Endometrium (tissue), 2 donors: ENCODE data around the gene ASB11.

Experiments used
- FAIRE-seq: peaks from 2 replicates; lab custom pipeline; 2012; peaks lifted over from hg19 to GRCh38; lab: Jason Lieb, UNC
- donor health status: control.
- donor health status: control.

Gene ASB11

GRCh38 chrX:15315509-15315908, at the start of gene ASB11:
Gene ASB11, minus strand, starts transcription at chrX:15315640. Its CDS starts 35 bp downstream, at chrX:15315605.
- no peak for FAIRE-seq

GRCh38 chrX:15359701-15360100, 44.3 kb upstream of the ASB11 start:
- no peak for FAIRE-seq

GRCh38 chrX:15358533-15358932, 43.1 kb upstream of the ASB11 start:
- FAIRE-seq, result no peak

- FAIRE-seq, result no peak
Observed at GRCh38 chrX:15356444-15356843, 41.0 kb upstream of the ASB11 start.

- no peak for FAIRE-seq
Observed at GRCh38 chrX:15350329-15350996, 35.0 kb upstream of the ASB11 start.

GRCh38 chrX:15349046-15349445, 33.6 kb upstream of the ASB11 start:
- FAIRE-seq, result no peak

GRCh38 chrX:15345976-15346375, 30.5 kb upstream of the ASB11 start:
- no peak for FAIRE-seq

GRCh38 chrX:15344106-15344505, 28.7 kb upstream of the ASB11 start:
- FAIRE-seq, result no peak

- no peak for FAIRE-seq
Observed at GRCh38 chrX:15343075-15343476, 27.6 kb upstream of the ASB11 start.

- no peak for FAIRE-seq
Observed at GRCh38 chrX:15340867-15341266, 25.4 kb upstream of the ASB11 start.

GRCh38 chrX:15336023-15336413, 20.6 kb upstream of the ASB11 start:
- no peak for FAIRE-seq

- peak; percentile 90 for FAIRE-seq
Observed at GRCh38 chrX:15335135-15336022, 19.9 kb upstream of the ASB11 start, which contains the start of gene PIGA. Gene PIGA, minus strand, starts transcription at chrX:15335523. Its CDS starts 3,593 bp downstream, at chrX:15331930.

- FAIRE-seq, result no peak
Observed at GRCh38 chrX:15334561-15334960, 19.1 kb upstream of the ASB11 start.

- FAIRE-seq, result no peak
Observed at GRCh38 chrX:15328821-15329220, 13.4 kb upstream of the ASB11 start.

- no peak for FAIRE-seq
Observed at GRCh38 chrX:15328131-15328530, 12.7 kb upstream of the ASB11 start.

GRCh38 chrX:15322472-15322871, 7.0 kb upstream of the ASB11 start:
- no peak for FAIRE-seq

GRCh38 chrX:15322072-15322471, 6.6 kb upstream of the ASB11 start:
- no peak for FAIRE-seq

GRCh38 chrX:15321447-15321846, 6.0 kb upstream of the ASB11 start:
- no peak for FAIRE-seq

- FAIRE-seq, result no peak
Observed at GRCh38 chrX:15320297-15320696, 4.9 kb upstream of the ASB11 start.

GRCh38 chrX:15319075-15319474, 3.6 kb upstream of the ASB11 start:
- no peak for FAIRE-seq

- FAIRE-seq, result no peak
Observed at GRCh38 chrX:15314472-15314871, 968 bp downstream of the ASB11 start.

GRCh38 chrX:15311119-15311518, 4.3 kb downstream of the ASB11 start:
- FAIRE-seq, result no peak

- peak; percentile 45 for FAIRE-seq
Observed at GRCh38 chrX:15310117-15310516, 5.3 kb downstream of the ASB11 start.
